Stimulated activated CD8-positive, alpha-beta memory T cell treated with anti-CD3 and anti-CD28 coated beads, Interleukin-7, amount 100 ng/mL, for 1 hour (primary cell): Measurements from ENCODE around the gene CD151.

Experiments used
- DNase-seq, 2 donors: peaks; one replicate each; pipeline ENCODE4 v3.0.0-alpha.2; 2020; ENCODE audit warnings: low read depth in 2 of 2

CD151 gene

DNA sequence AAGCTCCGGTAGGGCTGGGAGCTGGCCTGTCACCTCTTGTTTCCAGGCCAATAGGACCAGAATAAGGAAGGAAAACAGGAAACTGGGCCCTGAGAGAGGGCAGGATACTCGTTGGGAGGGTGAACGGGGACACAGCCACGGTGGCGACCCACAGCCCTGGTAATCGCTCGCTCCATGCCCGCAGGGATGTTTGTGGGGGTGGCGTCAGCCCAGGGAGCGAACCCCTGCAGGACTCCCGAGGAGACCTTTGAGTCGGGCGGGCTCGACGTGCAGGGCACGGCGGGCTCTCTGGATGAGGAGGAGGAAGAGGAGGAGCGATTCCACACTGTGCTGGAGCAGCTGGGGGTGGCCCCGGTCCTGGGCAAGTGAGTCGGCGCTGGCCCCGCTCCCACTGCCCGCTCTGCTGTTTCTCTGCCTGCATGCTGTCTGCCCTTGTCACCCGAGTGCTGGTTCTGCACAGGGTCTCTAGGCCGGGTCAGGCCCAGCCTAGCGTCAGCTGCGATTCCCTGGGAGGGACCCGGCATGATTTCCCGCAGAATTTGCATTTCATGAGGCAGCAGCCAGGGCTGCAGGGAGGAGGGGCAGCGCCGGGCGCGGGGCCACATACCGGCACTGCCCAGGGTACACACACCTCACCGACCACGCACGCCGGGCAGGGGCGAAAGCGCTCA is 3.4 kb upstream of the CD151 start:
- no peak for DNase-seq

DNA sequence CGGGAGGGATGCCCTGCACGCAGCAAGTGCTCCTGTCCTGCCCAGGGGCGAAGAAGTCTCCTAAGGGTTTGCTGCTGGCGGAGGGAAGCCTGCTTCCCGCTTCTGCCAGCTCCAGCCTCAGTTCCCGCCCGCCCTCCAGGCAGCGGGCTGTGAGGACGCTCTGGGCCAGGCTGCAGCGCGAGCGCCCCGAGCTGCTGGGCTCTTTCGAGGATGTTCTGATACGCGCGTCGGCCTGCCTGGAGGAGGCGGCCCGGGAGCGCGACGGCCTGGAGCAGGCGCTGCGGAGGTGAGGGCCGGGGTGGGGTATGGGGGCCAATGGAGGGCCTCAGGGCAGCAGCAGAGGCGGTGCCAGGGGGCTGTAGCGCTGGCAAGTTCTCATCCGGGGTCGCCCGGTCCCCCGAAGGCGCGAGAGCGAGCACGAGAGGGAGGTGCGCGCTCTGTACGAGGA is 2.9 kb upstream of the CD151 start:
- DNase-seq: no peak

DNA sequence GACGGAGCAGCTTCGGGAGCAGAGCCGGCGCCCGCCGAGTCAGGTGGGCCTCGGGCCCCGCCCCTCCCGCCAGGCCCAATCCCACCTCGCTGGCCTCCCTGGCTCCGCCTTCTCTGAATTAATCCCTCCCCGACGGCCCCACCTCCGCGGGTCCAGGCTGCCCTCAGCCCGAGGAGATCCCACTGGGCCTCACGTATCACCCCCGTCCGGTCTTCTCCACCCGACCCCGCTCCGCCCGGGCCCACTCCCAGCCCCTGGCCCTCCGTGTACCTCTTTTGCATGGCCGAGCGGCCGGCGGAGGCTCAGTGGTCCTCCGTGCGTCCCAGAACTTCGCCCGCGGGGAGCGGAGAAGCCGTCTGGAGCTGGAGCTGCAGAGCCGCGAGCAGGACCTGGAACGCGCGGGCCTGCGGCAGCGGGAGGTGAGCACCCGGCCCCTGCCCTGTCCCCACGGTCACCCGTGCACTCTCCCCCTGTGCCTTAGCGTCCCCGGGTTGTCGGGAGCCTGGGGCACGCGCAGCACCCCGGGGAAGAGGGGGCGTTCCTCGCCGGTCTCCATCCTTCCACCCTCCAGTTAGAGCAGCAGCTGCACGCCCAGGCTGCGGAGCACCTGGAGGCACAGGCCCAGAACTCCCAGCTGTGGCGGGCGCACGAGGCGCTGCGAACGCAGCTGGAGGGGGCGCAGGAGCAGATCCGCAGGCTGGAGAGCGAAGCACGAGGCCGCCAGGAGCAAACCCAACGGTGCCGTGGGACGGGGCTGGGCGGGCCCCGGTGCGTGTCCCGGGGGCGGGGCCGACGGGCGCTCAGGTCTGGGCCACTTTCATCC is 2.2 kb upstream of the CD151 start:
- DNase-seq: peak in 1 of 2 donors; percentile 41

DNA sequence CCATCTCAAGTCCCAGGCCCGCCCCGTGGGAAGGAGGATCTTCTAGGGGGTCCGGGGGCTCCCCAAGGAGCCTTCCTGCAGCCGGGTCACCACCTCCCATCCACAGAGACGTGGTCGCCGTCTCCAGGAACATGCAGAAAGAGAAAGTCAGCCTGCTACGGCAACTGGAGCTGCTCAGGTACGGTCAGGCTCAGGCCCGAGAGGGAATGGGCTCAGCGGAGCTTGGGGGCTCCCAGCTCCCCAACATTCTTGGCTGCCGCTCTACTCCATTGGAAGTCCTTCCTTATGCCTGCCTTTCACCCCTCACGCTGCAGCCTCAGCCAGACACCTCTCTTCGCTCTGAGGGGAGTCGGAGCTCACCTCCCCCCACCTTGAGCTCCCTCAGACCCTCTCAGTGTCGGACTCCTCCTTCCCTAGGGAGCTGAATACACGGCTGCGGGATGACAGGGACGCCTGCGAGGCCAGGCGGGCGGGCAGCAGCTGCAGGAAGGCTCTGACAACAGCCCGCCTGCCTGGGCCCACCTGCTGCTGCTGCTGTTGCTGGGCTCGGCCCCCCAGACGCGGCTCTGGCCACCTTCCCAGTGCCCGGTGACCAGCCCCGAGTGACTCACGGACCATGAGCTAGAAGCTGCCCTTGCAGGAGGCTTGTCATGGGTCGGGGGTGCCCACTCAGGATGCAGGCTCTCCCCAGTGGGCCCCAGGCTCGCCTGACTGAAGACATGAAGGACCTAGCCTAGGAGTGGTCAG is 1.5 kb upstream of the CD151 start:
- DNase-seq: no peak

DNA sequence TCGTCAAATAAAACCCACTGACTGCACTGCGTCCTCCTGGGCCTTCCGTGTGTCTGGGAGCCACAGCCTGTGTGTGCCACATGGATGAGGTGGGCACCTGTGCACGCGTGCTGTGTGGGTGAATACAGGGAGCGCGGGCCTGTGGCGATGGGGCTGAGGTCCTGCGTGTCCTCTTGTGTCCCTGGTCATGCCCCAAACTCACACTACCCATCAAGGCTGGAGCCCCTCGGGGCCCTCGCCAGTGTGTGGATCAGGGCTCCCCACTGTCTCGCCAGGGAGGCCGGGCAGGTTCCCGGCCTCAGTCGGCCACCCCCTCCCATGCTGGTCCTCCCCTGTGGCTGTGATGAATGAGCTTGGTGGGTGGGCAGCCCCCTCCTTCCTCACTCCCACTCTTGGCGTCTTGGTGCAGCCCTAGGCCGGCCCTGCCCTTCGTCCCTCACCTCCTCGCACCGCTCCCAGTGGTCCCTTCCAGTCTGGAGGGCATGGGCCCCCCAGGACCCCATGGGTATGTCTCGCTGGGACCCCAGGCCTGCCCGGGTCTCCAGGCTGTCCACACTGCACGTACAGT is 707 bp upstream of the CD151 start:
- no peak for DNase-seq

DNA sequence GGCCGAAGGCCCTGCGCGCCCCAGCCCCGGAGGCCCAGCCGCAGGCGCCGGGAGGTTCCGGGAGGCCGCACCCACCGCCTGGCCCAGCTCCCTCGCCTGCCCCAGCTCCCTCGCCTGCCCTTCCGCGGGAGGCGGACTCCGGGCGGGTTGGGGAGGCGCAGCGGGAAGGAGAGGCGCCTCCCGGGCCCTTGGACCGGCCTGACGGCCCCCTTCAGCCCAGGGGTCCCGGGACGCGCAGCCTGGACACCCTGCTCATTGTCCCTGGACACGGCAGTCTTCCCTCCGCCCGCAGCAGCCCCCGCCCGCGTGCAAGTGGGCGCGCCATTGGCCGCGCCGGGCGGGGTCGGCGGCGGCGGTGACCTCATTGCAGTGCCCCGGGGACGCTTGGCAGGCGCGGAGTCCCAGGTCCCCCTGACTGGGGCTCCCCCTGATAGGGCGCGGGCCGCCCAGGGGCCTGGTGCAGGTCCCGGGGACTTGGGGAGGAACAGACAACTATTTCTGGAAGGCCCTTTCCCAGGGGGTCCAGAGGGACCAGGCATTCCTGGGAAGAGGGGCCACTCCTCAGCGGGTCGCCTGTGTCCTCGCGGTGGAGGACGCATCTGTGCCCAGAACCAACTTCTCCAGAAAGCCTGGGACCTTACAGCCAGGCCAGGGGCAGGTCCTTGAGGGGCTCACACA is 501 bp downstream of the CD151 start:
- DNase-seq: no peak

DNA sequence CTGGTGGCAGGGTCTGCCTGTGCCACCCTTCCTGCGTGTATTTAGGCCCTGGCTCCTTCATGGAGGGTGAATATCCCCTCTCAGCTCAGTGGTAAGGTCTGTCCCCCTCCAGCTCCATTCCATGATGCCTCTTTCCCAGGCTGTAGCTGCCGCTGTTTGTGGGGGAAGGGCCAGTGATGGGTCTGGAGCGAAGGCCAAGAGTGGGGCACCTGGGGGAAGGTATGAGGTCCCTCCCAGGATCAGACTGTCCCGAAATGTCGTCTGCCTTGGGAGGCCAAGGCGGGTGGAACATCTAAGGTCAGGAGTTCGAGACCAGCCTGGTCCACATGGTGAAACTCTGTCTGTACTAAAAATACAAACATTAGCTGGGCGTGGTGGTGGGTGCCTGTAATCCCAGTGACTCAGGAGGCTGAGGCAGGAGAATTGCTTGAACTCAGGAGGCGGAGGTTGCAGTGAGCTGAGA is 1.1 kb downstream of the CD151 start:
- no peak for DNase-seq

DNA sequence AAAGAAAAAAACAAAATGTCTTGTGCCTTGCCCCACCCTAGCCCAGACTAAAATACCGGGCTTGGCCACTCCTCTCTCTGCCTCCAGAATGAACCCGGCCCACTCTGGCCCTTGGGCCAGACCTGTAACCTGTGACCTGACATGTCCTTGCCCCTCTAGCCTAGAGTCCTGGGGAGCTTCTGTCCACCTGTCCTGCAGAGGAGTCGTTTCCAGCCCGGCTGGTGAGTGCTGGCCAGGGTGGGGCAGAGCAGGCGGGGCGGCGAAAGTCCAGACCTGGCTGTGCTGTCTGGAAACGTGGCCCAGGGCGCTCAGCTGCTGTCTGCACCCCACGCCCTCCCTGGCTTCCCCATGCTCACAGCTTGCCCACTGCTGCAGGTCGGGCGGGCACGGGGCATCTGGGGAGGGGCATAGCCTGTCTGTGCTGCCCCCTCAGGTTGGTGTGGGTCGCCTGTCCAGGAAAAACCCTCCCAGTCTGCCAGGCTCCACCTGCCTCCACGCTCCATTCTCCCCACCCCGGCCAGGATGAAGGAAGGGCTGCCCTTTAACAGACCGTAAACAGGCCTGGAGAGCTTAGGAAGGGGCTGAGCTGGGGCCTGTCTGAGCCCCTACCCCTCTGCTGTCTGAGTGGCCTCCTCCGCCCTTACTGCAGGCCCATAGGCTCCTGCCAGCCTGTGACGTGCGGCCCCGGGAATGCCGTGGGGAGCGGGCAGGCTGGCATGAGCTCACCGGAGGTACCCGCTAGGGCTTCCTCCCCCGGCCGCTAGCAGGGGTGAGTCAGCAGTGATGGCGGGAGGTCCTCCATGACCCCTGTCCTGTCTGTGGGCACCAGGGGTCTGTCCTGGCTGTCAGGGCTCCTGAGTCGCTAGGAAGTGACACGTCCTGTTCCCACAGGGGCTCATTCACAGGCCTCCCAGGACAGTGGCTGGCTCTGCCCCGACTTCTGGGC is 1.9 kb downstream of the CD151 start:
- DNase-seq: no peak

DNA sequence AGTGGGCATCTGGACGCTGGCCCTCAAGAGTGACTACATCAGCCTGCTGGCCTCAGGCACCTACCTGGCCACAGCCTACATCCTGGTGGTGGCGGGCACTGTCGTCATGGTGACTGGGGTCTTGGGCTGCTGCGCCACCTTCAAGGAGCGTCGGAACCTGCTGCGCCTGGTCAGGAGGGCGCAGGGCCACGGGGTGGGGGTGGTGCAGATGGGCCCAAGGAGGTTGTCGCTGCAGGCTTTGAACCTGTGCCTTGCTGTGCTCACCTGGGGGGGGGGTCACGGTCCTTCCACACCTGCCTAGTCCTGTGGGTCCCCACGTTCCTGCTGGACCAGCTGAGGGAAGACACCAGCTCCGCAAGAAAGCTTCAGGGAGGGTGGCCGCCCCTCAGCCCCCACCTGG is 3.5 kb downstream of the CD151 start:
- DNase-seq: no peak

DNA sequence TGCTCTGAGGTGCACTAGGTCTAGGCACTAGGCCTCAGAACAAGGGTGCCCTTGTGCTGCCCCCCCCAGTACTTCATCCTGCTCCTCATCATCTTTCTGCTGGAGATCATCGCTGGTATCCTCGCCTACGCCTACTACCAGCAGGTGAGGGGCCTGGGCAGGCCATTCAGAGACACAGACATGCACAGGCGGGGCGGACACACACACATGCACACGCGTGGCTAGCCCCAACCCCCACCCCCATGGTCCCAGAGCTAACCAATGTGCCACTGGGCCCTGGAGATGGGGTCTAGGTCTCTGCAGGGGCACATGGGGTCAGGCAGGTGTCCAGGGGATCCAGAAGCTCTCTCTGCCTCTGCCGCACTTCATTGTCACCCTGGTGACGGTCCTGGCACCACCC is 3.9 kb downstream of the CD151 start:
- no peak for DNase-seq

DNA sequence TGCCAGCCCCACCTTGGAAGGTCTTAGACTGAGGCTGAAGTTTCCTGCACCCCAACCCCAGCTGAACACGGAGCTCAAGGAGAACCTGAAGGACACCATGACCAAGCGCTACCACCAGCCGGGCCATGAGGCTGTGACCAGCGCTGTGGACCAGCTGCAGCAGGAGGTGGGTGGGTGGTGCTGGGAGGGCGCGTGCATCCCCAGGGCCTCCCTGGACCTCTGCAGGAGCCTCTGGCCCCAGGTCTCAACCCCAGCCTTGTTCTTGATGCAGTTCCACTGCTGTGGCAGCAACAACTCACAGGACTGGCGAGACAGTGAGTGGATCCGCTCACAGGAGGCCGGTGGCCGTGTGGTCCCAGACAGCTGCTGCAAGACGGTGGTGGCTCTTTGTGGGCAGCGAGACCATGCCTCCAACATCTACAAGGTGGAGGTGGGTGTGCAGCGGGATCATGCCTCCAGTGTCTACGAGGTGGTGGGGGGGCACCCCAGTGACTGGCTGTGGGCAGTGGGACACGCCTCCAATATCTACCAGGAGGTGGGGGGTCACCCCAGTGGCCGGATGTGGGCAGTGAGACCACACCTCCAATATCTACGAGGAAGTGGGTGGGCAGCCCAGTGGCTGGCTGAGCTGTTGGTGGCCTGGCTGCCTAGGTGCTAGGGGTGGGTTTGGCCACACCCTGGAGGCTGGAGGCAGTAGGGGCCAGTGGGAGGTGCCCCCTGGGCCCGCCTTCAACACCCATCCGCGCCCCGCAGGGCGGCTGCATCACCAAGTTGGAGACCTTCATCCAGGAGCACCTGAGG is 4.6 kb downstream of the CD151 start:
- DNase-seq: no peak

DNA sequence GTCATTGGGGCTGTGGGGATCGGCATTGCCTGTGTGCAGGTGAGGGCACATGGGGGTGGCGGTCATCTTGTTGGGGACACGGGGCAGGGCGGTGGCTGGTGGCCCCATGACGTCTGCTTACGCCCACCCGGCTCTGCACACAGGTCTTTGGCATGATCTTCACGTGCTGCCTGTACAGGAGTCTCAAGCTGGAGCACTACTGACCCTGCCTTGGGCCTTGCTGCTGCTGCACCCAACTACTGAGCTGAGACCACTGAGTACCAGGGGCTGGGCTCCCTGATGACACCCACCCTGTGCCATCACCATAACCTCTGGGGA is 5.2 kb downstream of the CD151 start:
- DNase-seq: no peak

DNA sequence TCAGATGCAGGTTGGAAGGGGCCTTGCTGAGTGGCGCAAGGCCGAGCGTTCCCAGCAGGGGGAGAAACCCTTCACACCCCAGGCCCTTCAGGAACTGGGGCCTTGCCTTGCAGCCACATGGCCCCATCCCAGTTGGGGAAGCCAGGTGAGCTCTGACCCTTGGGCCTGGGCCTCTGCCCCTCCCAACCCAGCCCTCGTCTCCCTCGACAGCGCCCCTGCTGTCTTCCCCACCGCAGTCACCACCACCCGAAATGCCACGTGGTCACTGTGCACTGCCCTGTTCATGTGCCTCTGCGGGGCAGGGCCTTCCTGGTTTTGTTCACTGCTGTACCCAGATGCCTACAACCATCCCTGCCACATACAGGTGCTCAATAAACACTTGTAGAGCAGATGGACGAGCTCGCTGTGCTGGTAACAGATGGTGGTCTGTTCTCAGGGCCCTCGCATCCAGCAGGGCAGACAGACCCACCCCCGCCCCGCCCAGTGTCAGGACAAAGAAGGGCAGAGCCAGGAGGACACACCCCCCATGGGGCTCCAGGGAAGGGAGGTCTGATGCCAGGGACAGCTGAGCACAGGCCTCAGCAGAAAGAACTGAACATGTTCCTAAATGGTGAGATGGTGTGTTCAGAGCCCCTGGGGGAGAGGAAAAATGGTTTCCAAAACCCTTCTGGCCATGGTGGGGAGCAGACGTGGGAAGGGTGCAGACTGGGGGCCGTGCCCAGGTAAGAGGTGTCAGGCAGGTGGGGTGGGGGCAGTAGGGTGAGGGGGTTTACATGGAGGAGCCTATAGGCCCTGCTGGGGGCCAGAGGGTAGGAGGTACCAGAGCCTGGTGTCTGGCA is 5.9 kb downstream of the CD151 start:
- DNase-seq: no peak

DNA sequence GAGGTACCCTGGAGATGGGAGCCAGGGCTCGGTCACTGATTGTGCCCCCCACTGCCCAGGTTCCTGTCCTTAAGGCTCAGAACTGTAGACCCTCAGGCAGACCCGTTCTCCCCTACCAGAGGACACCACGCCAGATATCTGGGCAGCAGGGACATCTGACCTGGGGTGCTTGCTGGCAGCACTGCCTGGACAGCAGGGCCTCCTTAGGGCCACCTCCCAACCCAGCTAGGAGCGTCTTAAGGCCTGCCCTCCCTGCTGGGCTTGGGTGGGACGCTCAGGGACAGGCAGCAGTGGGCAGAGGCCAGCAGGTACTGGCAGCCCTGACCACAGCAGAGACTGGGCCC is 6.5 kb downstream of the CD151 start:
- DNase-seq: no peak

DNA sequence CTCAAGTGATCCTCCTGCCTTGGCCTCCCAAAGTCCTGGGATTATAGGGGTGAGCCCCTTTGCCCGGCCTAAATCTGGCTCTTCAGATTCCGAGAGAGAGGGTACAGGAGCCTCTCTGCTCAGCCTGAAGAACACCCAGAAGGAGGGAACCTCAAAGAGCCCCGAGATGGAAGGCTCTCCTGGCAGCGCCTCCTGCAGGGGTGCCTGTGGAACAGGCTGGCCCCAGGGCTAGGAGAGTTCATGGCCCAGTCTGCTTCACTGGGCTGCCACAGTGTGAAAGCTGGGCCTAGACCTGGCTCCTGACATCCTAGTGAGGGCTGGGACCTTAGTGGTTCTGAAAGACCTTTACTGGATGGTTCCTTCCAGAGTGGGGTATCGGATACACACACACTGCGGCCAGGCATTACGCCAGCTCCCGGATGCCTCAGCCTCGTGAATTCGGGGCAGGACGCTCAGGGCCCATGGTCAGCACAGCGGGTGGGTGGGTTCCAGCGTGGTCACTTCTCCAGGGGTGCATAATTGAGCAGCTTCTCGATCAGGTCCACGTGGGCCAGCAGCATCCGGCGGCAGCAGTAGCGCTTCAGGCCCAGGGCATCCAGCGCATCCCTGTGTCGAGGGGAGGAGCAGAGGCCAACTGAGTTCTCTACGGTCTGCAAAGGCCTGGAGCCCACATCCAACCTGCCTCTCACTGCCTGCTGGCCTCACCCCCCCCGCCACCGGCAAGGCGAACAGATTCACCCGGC is 7.3 kb downstream of the CD151 start:
- no peak for DNase-seq

DNA sequence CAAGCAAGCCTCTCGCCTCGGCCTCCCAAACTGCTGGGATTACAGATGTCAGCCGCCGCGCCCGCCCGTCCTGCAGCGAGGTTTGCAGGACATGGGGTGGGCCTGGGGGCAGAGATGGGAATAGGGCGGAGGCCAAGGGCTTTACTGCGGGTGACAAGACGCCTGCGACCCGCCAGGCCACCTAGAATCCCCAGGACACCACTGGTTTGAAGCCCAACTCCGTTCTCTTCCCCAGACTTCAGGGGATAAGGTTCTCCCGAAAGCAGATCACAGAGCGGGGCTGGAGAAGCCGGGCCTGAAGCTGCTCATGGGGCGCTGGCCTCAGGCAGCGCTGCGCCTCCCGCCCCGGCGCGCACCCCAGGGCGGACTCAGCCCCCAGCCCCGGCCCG is 9.2 kb downstream of the CD151 start:
- DNase-seq: no peak

DNA sequence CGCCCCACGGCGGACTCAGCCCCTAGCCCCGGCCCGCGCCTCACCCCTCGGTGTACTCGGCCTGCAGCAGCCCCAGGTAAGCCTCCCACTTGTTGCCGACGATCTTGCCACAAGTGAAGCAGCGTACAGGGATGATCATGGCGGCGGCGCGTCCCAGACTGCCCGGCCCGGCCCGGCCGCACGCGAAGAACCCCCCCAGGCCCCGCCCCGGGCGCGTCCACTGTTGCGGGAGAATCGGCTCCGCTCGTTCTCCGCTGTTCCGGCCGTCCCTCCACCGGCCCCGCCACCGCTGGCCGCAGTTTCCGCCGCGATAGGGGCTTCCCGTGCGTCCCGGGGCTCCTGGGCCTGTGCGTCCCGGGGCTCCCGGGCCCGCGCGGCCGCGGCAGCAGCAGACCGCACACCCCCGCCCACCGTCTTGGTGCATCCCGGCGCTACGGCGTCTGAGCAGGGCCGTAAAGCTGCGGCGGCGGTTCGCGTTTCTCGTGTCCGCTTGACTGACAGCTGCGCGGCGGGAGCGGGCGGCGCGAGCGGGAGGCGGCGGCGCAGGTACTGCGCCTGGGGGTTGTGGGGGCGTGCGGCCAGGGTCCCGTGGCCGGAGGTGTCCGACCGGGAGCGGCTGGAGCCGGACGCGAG is 9.7 kb downstream of the CD151 start, which contains the start of the genes POLR2L and TSPAN4:
POLR2L (minus strand) TSS at position 160 of the 633 bp plus-strand sequence; CDS start at position 139, 21 bp downstream.
TSPAN4 (plus strand) TSS at position 483 of the 633 bp plus-strand sequence. CDS start 7,453 bp downstream, outside the sequence.
- DNase-seq: peak; percentile 75 to 82
